CD8-positive, alpha-beta memory T cell (primary cell): Measurements from ENCODE around the gene ZNF536. TPM values are rescaled to one million over a fixed set of nuclear protein-coding genes. Genes with fewer than 3 reads are reported as not detected.
"Not testable (repeated sequence)": the region's sequence is repeated elsewhere in the genome, so short reads cannot be mapped to it uniquely, and the experiment has no call there.

ENCODE experiments used
- CTCF ChIA-PET: fragments of 350-600 bp; sonication (Branson Sonifier 250); formaldehyde crosslinking; loops from one replicate; lab custom pipeline; 2021; ENCODE audit warnings: antibody characterized with exemption; lab: Charles Lee
- POLR2A ChIA-PET: fragments of 350-600 bp; sonication (Branson Sonifier 250); formaldehyde crosslinking; loops from one replicate; lab custom pipeline; 2021; ENCODE audit warnings: antibody characterized with exemption; lab: Charles Lee
- DNase-seq, 5 donors: peaks; one replicate each; pipeline versions ENCODE4 v3.0.0 to v3.0.0-alpha.2; 2020 to 2022; ENCODE audit warnings: mixed read lengths in 1 of 5
- H3K27ac ChIP-seq: one replicate; pipeline ENCODE4 v1.7.0; 2013; ENCODE audit warnings: low read depth, mild to moderate bottlenecking, low read length, moderate library complexity
- H3K27me3 ChIP-seq: 2 replicates; pipeline ENCODE4 v1.7.0; 2013; ENCODE audit warnings: low read length, mild to moderate bottlenecking; ENCODE audit not compliant: insufficient read depth, poor library complexity, severe bottlenecking
- H3K36me3 ChIP-seq: 2 replicates; pipeline ENCODE4 v1.7.0; 2013; ENCODE audit warnings: mild to moderate bottlenecking, low read length, moderate library complexity; ENCODE audit not compliant: insufficient read depth
- H3K4me1 ChIP-seq: 2 replicates; pipeline ENCODE4 v1.7.0; 2013; ENCODE audit warnings: mild to moderate bottlenecking, low read length, moderate library complexity; ENCODE audit not compliant: insufficient read depth
- H3K4me3 ChIP-seq: 2 replicates; pipeline ENCODE4 v1.7.0; 2013; ENCODE audit warnings: mild to moderate bottlenecking, low read length
- H3K9me3 ChIP-seq: 2 replicates; pipeline ENCODE4 v1.7.0; 2013; ENCODE audit warnings: mild to moderate bottlenecking, low read length
- H3K27ac Mint-ChIP-seq, 8 donors: one replicate each; pipeline ENCODE4 v1.8.0; 2020 to 2021; ENCODE audit warnings: mixed read lengths in 8 of 8, mild to moderate bottlenecking in 6 of 8, inconsistent platforms in 3 of 8, moderate library complexity in 3 of 8
- H3K27me3 Mint-ChIP-seq, 2 donors: one replicate each; pipeline ENCODE4 v1.8.0; 2020 to 2021; ENCODE audit warnings: mixed read lengths in 2 of 2, mild to moderate bottlenecking in 1 of 2, moderate library complexity in 1 of 2
- H3K36me3 Mint-ChIP-seq, 3 donors: one replicate each; pipeline ENCODE4 v1.8.0; 2020 to 2021; ENCODE audit warnings: mixed read lengths in 3 of 3, inconsistent platforms in 1 of 3, mild to moderate bottlenecking in 1 of 3
- H3K4me1 Mint-ChIP-seq, 3 donors: one replicate each; pipeline ENCODE4 v1.8.0; 2020 to 2021; ENCODE audit warnings: mixed read lengths in 3 of 3, inconsistent platforms in 1 of 3, mild to moderate bottlenecking in 1 of 3
- H3K4me3 Mint-ChIP-seq, 7 donors: one replicate each; pipeline ENCODE4 v1.8.0; 2020 to 2021; ENCODE audit warnings: mixed read lengths in 7 of 7, mild to moderate bottlenecking in 6 of 7, moderate library complexity in 4 of 7, inconsistent platforms in 2 of 7
- H3K9me3 Mint-ChIP-seq, 5 donors: one replicate each; pipeline ENCODE4 v1.8.0; 2020 to 2022; ENCODE audit warnings: mixed read lengths in 5 of 5, mild to moderate bottlenecking in 3 of 5, moderate library complexity in 2 of 5, inconsistent platforms in 1 of 5
- polyA plus RNA-seq: library from polyadenylated mRNA; unstranded; fragments of 300-500 nt; fragmentation: Illumina TruSeq; gene quantifications from one replicate; pipeline ENCODE4 v1.2.3, GENCODE V29; 2021
- total RNA-seq, 2 experiments: library from RNA; stranded (reverse); gene quantifications; one replicate each; pipeline ENCODE4 v1.2.3, GENCODE V29; 2021

Gene ZNF536
- total and polyA plus RNA-seq, 3 experiments from 2014 or later = not detected

- POLR2A ChIA-PET = no interaction called here
- CTCF ChIA-PET = no interaction called here
- H3K27ac ChIP-seq = no peak overlapping the region
- no peaks in the 10 kb centered on the region for H3K4me1 Mint-ChIP-seq
- peaks cover 0 to 7% (median 4%) of the 10 kb centered on the region in 5 donors for H3K9me3 Mint-ChIP-seq
- no peaks in the 10 kb centered on the region for H3K36me3 ChIP-seq
- H3K9me3 ChIP-seq = no peaks in the 10 kb centered on the region
- DNase-seq = no peak
- H3K4me3 Mint-ChIP-seq = no peak overlapping the region
- no peaks in the 10 kb centered on the region for H3K4me1 ChIP-seq
- no peaks in the 10 kb centered on the region for H3K27me3 Mint-ChIP-seq
- no peaks in the 10 kb centered on the region for H3K27me3 ChIP-seq
- H3K27ac Mint-ChIP-seq = no peak overlapping the region
- no peaks in the 10 kb centered on the region for H3K36me3 Mint-ChIP-seq
- no peak overlapping the region for H3K4me3 ChIP-seq
These were observed 104.8 kb downstream of the ZNF536 start for GRCh38 chr19:30476997-30477396.

DNA sequence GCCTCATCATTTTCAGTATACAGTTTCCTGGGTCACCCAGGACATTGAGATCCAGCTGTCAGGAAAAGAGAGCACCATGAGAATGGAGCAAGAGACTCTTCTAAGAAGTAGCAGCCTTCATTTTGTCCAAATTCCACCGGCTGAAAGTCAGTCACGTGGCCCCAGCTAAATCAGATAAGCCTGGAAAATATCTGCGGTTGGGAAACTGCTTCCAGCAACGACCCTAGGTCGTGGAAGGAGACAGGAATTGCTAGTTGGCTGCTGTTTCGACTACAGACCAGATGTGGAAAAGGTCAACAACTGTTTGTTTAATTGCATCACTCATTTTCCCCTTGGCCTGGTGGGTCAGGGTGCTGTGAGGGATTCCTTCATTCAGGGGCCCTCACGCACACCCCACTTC, 107.0 kb downstream of the ZNF536 start:
- no peaks in the 10 kb centered on the region for H3K36me3 ChIP-seq
- Mint-ChIP-seq H3K4me1 (no peaks in the 10 kb centered on the region), H3K4me3 (no peak overlapping the region), H3K27me3 (peaks cover 0 to 3% of the 10 kb centered on the region in 2 donors), H3K36me3 (peaks cover 0 to 3% (median 0%) of the 10 kb centered on the region in 3 donors), H3K9me3 (peaks cover 0 to 10% (median 5%) of the 10 kb centered on the region in 5 donors), H3K27ac (no peak overlapping the region)
- H3K4me1 ChIP-seq = no peaks in the 10 kb centered on the region
- no peaks in the 10 kb centered on the region for H3K9me3 ChIP-seq
- ChIA-PET CTCF (no interaction called here), POLR2A (no interaction called here)
- H3K27me3 ChIP-seq = no peaks in the 10 kb centered on the region
- DNase-seq = no peak
- no peak overlapping the region for H3K27ac ChIP-seq
- H3K4me3 ChIP-seq = no peak overlapping the region

DNA sequence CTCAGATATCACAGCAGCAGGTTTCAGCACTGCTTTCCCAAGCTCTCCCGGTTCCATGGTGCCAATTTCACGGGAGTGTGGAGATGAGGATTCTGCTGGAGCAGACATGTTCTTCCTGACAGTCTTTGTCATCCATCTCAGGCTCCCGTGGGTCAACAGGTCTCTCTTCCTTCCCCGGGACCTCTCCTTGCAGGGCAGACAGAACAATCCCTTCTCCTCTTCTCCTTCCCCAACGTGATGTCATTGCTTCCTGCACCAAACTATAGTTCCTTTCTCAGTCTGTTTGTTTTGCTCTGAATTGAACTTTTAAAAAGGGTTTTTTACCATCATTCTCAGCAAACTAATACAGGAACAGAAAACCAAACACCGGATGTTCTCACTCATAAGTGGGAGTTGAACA, 107.9 kb downstream of the ZNF536 start:
- Mint-ChIP-seq H3K4me3 (no peak overlapping the region), H3K4me1 (no peaks in the 10 kb centered on the region), H3K27me3 (peaks cover 0 to 3% of the 10 kb centered on the region in 2 donors), H3K27ac (no peak overlapping the region), H3K36me3 (peaks cover 0 to 3% (median 0%) of the 10 kb centered on the region in 3 donors), H3K9me3 (peaks cover 0 to 10% (median 3%) of the 10 kb centered on the region in 5 donors)
- Histone ChIP-seq H3K9me3 (no peaks in the 10 kb centered on the region), H3K36me3 (no peaks in the 10 kb centered on the region), H3K4me1 (no peaks in the 10 kb centered on the region), H3K27me3 (no peaks in the 10 kb centered on the region), H3K4me3 (no peak overlapping the region), H3K27ac (no peak overlapping the region)
- ChIA-PET POLR2A (no interaction called here), CTCF (no interaction called here)
- DNase-seq = no peak

DNA sequence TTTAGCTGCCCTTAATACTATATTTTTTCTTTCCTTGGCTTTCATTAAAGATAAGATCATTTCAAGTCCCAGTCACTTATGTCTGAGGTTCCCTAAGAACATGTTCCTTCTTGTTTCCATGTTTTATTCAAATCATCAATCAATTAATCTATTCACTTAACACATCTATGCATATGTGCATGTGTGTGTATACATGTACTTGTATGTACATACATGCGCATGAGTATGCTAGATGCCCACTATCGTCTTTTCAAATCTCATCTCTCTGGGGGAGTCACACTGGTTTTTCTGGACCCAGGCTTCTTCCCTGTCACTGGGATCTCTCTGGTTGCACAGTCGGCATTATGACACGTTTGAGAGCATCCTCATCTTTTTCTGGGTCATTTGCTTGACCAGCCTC, 108.9 kb downstream of the ZNF536 start:
- no peaks in the 10 kb centered on the region for H3K4me1 Mint-ChIP-seq
- no peak overlapping the region for H3K27ac ChIP-seq
- peaks cover 0 to 10% (median 6%) of the 10 kb centered on the region in 5 donors for H3K9me3 Mint-ChIP-seq
- no peak overlapping the region for H3K4me3 ChIP-seq
- H3K27me3 Mint-ChIP-seq = peaks cover 2 to 3% of the 10 kb centered on the region in 2 donors
- H3K36me3 Mint-ChIP-seq = peaks cover 0 to 3% (median 0%) of the 10 kb centered on the region in 3 donors
- no peaks in the 10 kb centered on the region for H3K36me3 ChIP-seq
- no peaks in the 10 kb centered on the region for H3K9me3 ChIP-seq
- no peaks in the 10 kb centered on the region for H3K4me1 ChIP-seq
- DNase-seq = no peak
- H3K27ac Mint-ChIP-seq = no peak overlapping the region
- no peak overlapping the region for H3K4me3 Mint-ChIP-seq
- ChIA-PET CTCF (no interaction called here), POLR2A (no interaction called here)
- H3K27me3 ChIP-seq = no peaks in the 10 kb centered on the region

GRCh38 chr19:30481823-30482222, 109.6 kb downstream of the ZNF536 start:
- Histone ChIP-seq H3K9me3 (no peaks in the 10 kb centered on the region), H3K4me1 (no peaks in the 10 kb centered on the region), H3K4me3 (no peak overlapping the region), H3K27ac (no peak overlapping the region), H3K36me3 (no peaks in the 10 kb centered on the region), H3K27me3 (no peaks in the 10 kb centered on the region)
- Mint-ChIP-seq H3K27ac (no peak overlapping the region), H3K27me3 (peaks cover 3 to 6% of the 10 kb centered on the region in 2 donors), H3K9me3 (peaks cover 0 to 13% (median 6%) of the 10 kb centered on the region in 5 donors), H3K4me3 (no peak overlapping the region), H3K36me3 (peaks cover 0 to 3% (median 0%) of the 10 kb centered on the region in 3 donors), H3K4me1 (no peaks in the 10 kb centered on the region)
- POLR2A ChIA-PET = no interaction called here
- DNase-seq = no peak
- CTCF ChIA-PET = no interaction called here

DNA sequence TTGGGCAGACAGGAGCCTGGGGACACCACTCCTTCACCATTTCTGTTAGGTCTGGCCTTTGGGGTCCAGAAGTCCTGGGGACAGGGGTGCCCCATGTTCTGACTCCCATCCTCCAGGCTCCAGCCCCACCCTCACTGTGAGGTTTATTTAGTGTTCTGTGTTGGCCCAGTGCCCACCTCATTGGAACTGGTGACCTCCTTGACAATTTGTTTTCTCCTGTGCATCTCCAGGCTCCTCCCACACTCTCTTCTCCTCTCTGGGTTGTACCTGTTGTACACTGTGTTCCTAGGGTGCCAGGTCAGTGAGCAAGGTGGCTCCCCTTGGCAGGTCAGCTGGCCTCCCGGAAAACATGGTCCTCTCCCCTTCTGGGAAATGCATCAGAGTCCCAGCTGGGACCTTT, 110.8 kb downstream of the ZNF536 start:
- H3K36me3 ChIP-seq = no peaks in the 10 kb centered on the region
- peaks cover 3 to 8% of the 10 kb centered on the region in 2 donors for H3K27me3 Mint-ChIP-seq
- POLR2A ChIA-PET = no interaction called here
- H3K9me3 Mint-ChIP-seq = peaks cover 0 to 13% (median 6%) of the 10 kb centered on the region in 5 donors
- no peaks in the 10 kb centered on the region for H3K9me3 ChIP-seq
- CTCF ChIA-PET = no interaction called here
- H3K4me1 Mint-ChIP-seq = no peaks in the 10 kb centered on the region
- no peak for DNase-seq
- H3K27ac ChIP-seq = no peak overlapping the region
- no peak overlapping the region for H3K4me3 Mint-ChIP-seq
- no peak overlapping the region for H3K27ac Mint-ChIP-seq
- peaks cover 0 to 3% (median 0%) of the 10 kb centered on the region in 3 donors for H3K36me3 Mint-ChIP-seq
- no peaks in the 10 kb centered on the region for H3K27me3 ChIP-seq
- no peak overlapping the region for H3K4me3 ChIP-seq
- no peaks in the 10 kb centered on the region for H3K4me1 ChIP-seq

- H3K27ac ChIP-seq, H3K4me3 ChIP-seq, H3K4me1 Mint-ChIP-seq, H3K27ac Mint-ChIP-seq, H3K27me3 ChIP-seq, H3K9me3 ChIP-seq, POLR2A ChIA-PET, DNase-seq, H3K36me3 Mint-ChIP-seq, H3K36me3 ChIP-seq, CTCF ChIA-PET, H3K4me3 Mint-ChIP-seq, H3K4me1 ChIP-seq: not testable (repeated sequence)
- Mint-ChIP-seq H3K27me3 (peaks cover 7 to 11% of the 10 kb centered on the region in 2 donors), H3K9me3 (peaks cover 0 to 13% (median 6%) of the 10 kb centered on the region in 5 donors)
These were observed 114.1 kb downstream of the ZNF536 start for GRCh38 chr19:30486250-30486649.

- CTCF ChIA-PET = no interaction called here
- DNase-seq = no peak
- Histone ChIP-seq H3K27me3 (no peaks in the 10 kb centered on the region), H3K9me3 (no peaks in the 10 kb centered on the region), H3K36me3 (no peaks in the 10 kb centered on the region), H3K27ac (no peak overlapping the region), H3K4me3 (no peak overlapping the region), H3K4me1 (no peaks in the 10 kb centered on the region)
- H3K9me3 Mint-ChIP-seq = peaks cover 0 to 11% (median 5%) of the 10 kb centered on the region in 5 donors
- no peak overlapping the region for H3K27ac Mint-ChIP-seq
- peaks cover 0 to 3% (median 0%) of the 10 kb centered on the region in 3 donors for H3K36me3 Mint-ChIP-seq
- peaks cover 11 to 12% of the 10 kb centered on the region in 2 donors for H3K27me3 Mint-ChIP-seq
- no peak overlapping the region for H3K4me3 Mint-ChIP-seq
- POLR2A ChIA-PET = no interaction called here
- no peaks in the 10 kb centered on the region for H3K4me1 Mint-ChIP-seq
These were observed 115.0 kb downstream of the ZNF536 start for GRCh38 chr19:30487178-30487577.
